Measurements from ENCODE around the gene ZNF692.
A peak's percentile ranks its signal among the peaks of the same experiment; 100 is the strongest.

ZNF692 gene

GRCh38 chr1:248828845-248829244 is 30.0 kb downstream of the ZNF692 start:
- no peak for DNase-seq (ENCODE audit: low read depth)
- in situ Hi-C loops (cut with HindIII; ENCODE audit: low sequenced_read_pairs): no loop called here
- no peak overlapping the region for H3K4me3 ChIP-seq (ENCODE audit: low read depth, low read length)
- no peak for TF ChIP-seq CTCF (IDR thresholded peaks at IDR 0.05; ENCODE audit: low read depth, low read length, missing control alignments)

GRCh38 chr1:248825909-248826760 is 32.8 kb downstream of the ZNF692 start, which contains the start of gene SH3BP5L:
Gene SH3BP5L (minus strand): TSS chr1:248825915. CDS start chr1:248824935, 980 bp downstream.
- in situ Hi-C loops (cut with HindIII; ENCODE audit: low sequenced_read_pairs): no loop called here
- H3K4me3 ChIP-seq (ENCODE audit: low read depth, low read length): peak within 1 kb of the TSS; percentile 85
- TF ChIP-seq CTCF (IDR thresholded peaks at IDR 0.05; ENCODE audit: low read depth, low read length, missing control alignments): peak; percentile 71
- DNase-seq (ENCODE audit: low read depth): peak; percentile 88

- in situ Hi-C loops (cut with HindIII; ENCODE audit: low sequenced_read_pairs): no loop called here
- peak overlapping the region; percentile 85 for H3K4me3 ChIP-seq (ENCODE audit: low read depth, low read length)
- no peak for TF ChIP-seq CTCF (IDR thresholded peaks at IDR 0.05; ENCODE audit: low read depth, low read length, missing control alignments)
- DNase-seq (ENCODE audit: low read depth): no peak
These were observed 33.3 kb downstream of the ZNF692 start for GRCh38 chr1:248825573-248825908.

- TF ChIP-seq CTCF (IDR thresholded peaks at IDR 0.05; ENCODE audit: low read depth, low read length, missing control alignments): no peak
These were observed 33.7 kb downstream of the ZNF692 start for GRCh38 chr1:248825136-248825535.

GRCh38 chr1:248824701-248825100 is 34.2 kb downstream of the ZNF692 start:
- no peak for TF ChIP-seq CTCF (IDR thresholded peaks at IDR 0.05; ENCODE audit: low read depth, low read length, missing control alignments)
- DNase-seq (ENCODE audit: low read depth): no peak
- peak overlapping the region; percentile 85 for H3K4me3 ChIP-seq (ENCODE audit: low read depth, low read length)
- in situ Hi-C loops (cut with HindIII; ENCODE audit: low sequenced_read_pairs): no loop called here

More at GRCh38 chr1:248825136-248825535, 33.7 kb downstream of the ZNF692 start:
- in situ Hi-C loops (cut with HindIII; ENCODE audit: low sequenced_read_pairs): no loop called here
- no peak for DNase-seq (ENCODE audit: low read depth)
- H3K4me3 ChIP-seq (ENCODE audit: low read depth, low read length): peak overlapping the region; percentile 85

- in situ Hi-C loops (cut with HindIII; ENCODE audit: low sequenced_read_pairs): no loop called here
- H3K4me3 ChIP-seq (ENCODE audit: low read depth, low read length): peak overlapping the region; percentile 85
- DNase-seq (ENCODE audit: low read depth): no peak
- no peak for TF ChIP-seq CTCF (IDR thresholded peaks at IDR 0.05; ENCODE audit: low read depth, low read length, missing control alignments)
These were observed 34.6 kb downstream of the ZNF692 start for GRCh38 chr1:248824301-248824700.
